ENCODE data around the gene FBXW5.

DNA sequence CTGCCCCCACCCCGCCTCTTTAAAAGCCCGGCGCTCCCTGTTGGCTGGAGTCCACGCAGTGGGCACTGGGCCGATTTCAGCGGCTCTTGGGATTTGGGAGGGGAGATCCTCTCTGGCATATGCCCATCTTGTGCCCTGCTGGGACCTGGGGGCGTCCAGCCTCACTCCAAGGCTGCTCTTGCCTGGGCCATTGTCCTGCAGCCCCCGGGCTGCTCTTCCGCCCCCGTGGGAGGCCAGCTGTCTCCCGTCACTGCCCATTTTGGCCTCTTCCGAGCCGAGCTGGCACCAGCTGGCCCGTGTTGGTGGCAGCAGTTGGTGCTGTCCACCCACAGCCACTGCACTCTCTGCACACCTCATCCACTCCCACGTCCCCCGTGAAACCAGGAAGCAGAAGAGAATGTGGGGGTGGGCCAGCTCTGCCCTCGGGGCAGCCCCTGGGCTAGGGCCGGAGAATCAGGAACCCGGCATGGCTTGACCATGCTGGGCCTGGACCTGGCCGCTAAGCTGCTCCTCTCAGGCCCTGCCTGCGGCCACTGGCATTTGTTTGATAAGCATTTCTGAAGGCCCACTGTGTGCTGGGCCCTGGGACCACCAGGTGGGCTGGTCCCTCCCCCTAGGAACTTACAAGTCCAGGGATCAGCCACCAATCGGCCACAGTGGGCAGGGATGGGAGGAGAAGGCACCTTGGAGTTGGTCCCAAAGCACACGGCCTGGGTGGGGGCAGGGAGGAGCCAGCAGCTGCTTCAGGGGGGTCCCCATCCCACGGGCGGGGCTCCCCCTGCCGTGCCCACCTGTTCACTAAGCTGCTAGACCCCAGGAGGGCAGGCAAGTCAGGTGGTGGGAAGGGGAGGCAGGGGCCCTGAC, 2.7 kb upstream of the FBXW5 start:
- TF ChIP-seq POLR2A (IDR thresholded peaks at IDR 0.05; ENCODE audit: low read depth, low read length) (no peak), POLR2AphosphoS5 (IDR thresholded peaks at IDR 0.05; ENCODE audit: low read depth, low read length) (no peak), SPI1 (IDR thresholded peaks at IDR 0.05; ENCODE audit: low read depth, low read length) (no peak), TAF1 (IDR thresholded peaks at IDR 0.05; ENCODE audit: low read depth, low read length) (no peak)

Data from GM12891 (cell line).